SK-N-SH treated with all-trans-retinoic acid at 6 μM for 48 hours (cell line): ENCODE results near the gene TTC7B.

ENCODE experiments used
- ARNTL ChIP-seq: fragments of 450-650 bp; formaldehyde crosslinking; IDR thresholded peaks from 2 replicates; pipeline ENCODE4 v1.5.0; 2020; ENCODE audit warnings: low read depth, mild to moderate bottlenecking, moderate library complexity, borderline replicate concordance
- BACH2 ChIP-seq: fragments of 250-450 bp; sonication (Bioruptor Pico); IDR thresholded peaks from 2 replicates; pipeline ENCODE4 v1.9.0; 2021; ENCODE audit warnings: mild to moderate bottlenecking, borderline replicate concordance
- CREB5 ChIP-seq: fragments of 250-450 bp; sonication (Bioruptor Pico); IDR thresholded peaks from 2 replicates; pipeline ENCODE4 v1.5.1; 2020; ENCODE audit warnings: low read depth, mild to moderate bottlenecking, moderate library complexity
- CSDC2 ChIP-seq: fragments of 250-450 bp; sonication (Bioruptor Pico); IDR thresholded peaks from 2 replicates; pipeline ENCODE4 v1.5.0; 2020; ENCODE audit warnings: mild to moderate bottlenecking, moderate library complexity
- ESRRG ChIP-seq: fragments of 250-450 bp; sonication (Bioruptor Pico); IDR thresholded peaks from 2 replicates; pipeline ENCODE4 v1.6.1; 2021; ENCODE audit warnings: mild to moderate bottlenecking
- PATZ1 ChIP-seq: fragments of 250-450 bp; sonication (Bioruptor Pico); IDR thresholded peaks from 2 replicates; pipeline ENCODE4 v1.8.0; 2020; ENCODE audit warnings: mild to moderate bottlenecking, moderate library complexity, borderline replicate concordance
- RARB ChIP-seq: fragments of 250-450 bp; sonication (Bioruptor Pico); IDR thresholded peaks from 2 replicates; pipeline ENCODE4 v1.8.0; 2021; ENCODE audit warnings: mild to moderate bottlenecking, moderate library complexity
- SNAI2 ChIP-seq: fragments of 250-450 bp; sonication (Bioruptor Pico); IDR thresholded peaks from 2 replicates; pipeline ENCODE4 v1.5.0; 2020; ENCODE audit warnings: mild to moderate bottlenecking, moderate library complexity
- TCF4 ChIP-seq: fragments of 250-450 bp; sonication (Bioruptor Pico); IDR thresholded peaks from 2 replicates; pipeline ENCODE4 v1.8.0; 2021; ENCODE audit warnings: mild to moderate bottlenecking, moderate library complexity, borderline replicate concordance
- ZFP3 ChIP-seq: fragments of 250-450 bp; sonication (Bioruptor Pico); IDR thresholded peaks from 2 replicates; pipeline ENCODE4 v1.5.0; 2020; ENCODE audit warnings: mild to moderate bottlenecking, moderate library complexity
- ZFP30 ChIP-seq: fragments of 450-650 bp; formaldehyde crosslinking; IDR thresholded peaks from 2 replicates; pipeline ENCODE4 v1.5.0; 2022; ENCODE audit warnings: mild to moderate bottlenecking, moderate library complexity
- ZNF565 ChIP-seq: fragments of 450-650 bp; formaldehyde crosslinking; conservative IDR thresholded peaks from 2 replicates; pipeline ENCODE4 v1.5.0; 2020; ENCODE audit warnings: low read depth, mild to moderate bottlenecking, moderate library complexity

GRCh38 chr14:90498198-90498597 lies 318.0 kb downstream of the TTC7B start:
- TF ChIP-seq ZFP3 (CRISPR knock-in tag) (no peak), PATZ1 (CRISPR knock-in tag) (no peak), BACH2 (CRISPR knock-in tag) (no peak), ZFP30 (CRISPR knock-in tag) (no peak), SNAI2 (CRISPR knock-in tag) (no peak), TCF4 (CRISPR knock-in tag) (no peak), RARB (CRISPR knock-in tag) (no peak), ESRRG (CRISPR knock-in tag) (no peak), ARNTL (CRISPR knock-in tag) (no peak), CREB5 (CRISPR knock-in tag) (no peak), CSDC2 (CRISPR knock-in tag) (no peak), ZNF565 (no peak)
